ENCODE measurements around the gene SLC43A3. TPM values are rescaled to one million over a fixed set of nuclear protein-coding genes. Genes with fewer than 3 reads are reported as not detected.

Gene SLC43A3
- total RNA-seq, 1 experiment from 2014 or later: 21.4 TPM

DNA sequence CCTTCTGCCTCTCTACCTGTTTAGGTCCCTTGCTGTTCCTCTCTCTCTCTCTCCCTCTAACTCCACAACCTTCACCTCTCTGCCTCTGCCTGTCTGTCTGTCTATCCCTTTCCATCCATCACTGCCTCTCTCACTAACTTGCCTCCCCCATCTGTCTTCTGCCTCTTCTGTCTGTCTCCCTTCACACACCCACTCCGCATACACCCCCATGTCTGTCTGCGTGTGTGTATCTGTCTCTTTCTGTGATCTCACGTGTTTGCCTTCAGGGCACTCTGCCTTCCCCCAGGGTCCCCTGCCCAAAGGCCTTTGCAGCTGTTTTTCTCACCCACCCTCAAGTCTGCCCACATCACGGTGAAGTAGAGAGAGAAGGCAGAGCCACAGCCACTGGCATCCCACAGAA lies 41.4 kb upstream of the SLC43A3 start:
- Mint-ChIP-seq H3K4me3 (no peak overlapping the region), H3K27ac (no peak overlapping the region), H3K36me3 (ENCODE audit: insufficient read depth in 1 of 3, low read depth in 3 of 3) (peaks cover 7 to 27% (median 9%) of the 10 kb centered on the region in 3 experiments; a peak in 5 of 7 replicates), H3K27me3 (ENCODE audit: low read depth) (peaks cover 23% of the 10 kb centered on the region), H3K4me1 (peaks cover 28 to 39% of the 10 kb centered on the region in 2 experiments), H3K9me3 (no peaks in the 10 kb centered on the region)
- Histone ChIP-seq H4K8ac (replicated peaks; ENCODE audit: insufficient read length, low read depth, low read length) (no peak overlapping the region), H2BK12ac (ENCODE audit: insufficient read length, low read depth, low read length) (no peak overlapping the region), H3K18ac (ENCODE audit: insufficient read length, low read depth, low read length) (no peak overlapping the region), H3K9ac (ENCODE audit: extremely low read depth, insufficient read length, low read length) (no peak overlapping the region), H3K27me3 (ENCODE audit: insufficient read depth, low read length) (no peaks in the 10 kb centered on the region; the same call in 1 of the 2 replicates), H4K5ac (ENCODE audit: insufficient read length, low read depth, low read length) (no peak overlapping the region), H2BK15ac (ENCODE audit: low read depth, low read length) (no peak overlapping the region), H2BK20ac (ENCODE audit: low read depth, low read length, poor library complexity, severe bottlenecking) (no peak overlapping the region), H3K23ac (ENCODE audit: insufficient read length, low read depth, low read length) (no peak overlapping the region), H3K4me1 (ENCODE audit: insufficient read depth, low read length) (peaks cover 11% of the 10 kb centered on the region; the same call in 1 of the 2 replicates), H3T11ph (ENCODE audit: low read length) (no peak overlapping the region), H3K14ac (ENCODE audit: insufficient read depth, low read length) (peak overlapping the region; percentile 52; the same call in 1 of the 2 replicates), H3K9me3 (ENCODE audit: control insufficient read depth, low read depth, low read length) (no peaks in the 10 kb centered on the region), H4K20me1 (ENCODE audit: control insufficient read depth, insufficient read depth, insufficient read length) (no peaks in the 10 kb centered on the region), H2AFZ (ENCODE audit: low read length) (no peak overlapping the region), H2BK120ac (ENCODE audit: low read depth, low read length, poor library complexity, severe bottlenecking) (no peak overlapping the region), H3K4ac (ENCODE audit: low read depth, low read length) (no peak overlapping the region), H4K91ac (ENCODE audit: insufficient read length, low read depth, low read length) (no peak overlapping the region), H2AK5ac (ENCODE audit: insufficient read length, low read length) (no peak overlapping the region), H3K56ac (ENCODE audit: insufficient read length, low read depth, low read length) (no peak overlapping the region), H3K4me2 (ENCODE audit: insufficient read depth, insufficient read length, low read length) (no peak overlapping the region), H3K27ac (ENCODE audit: insufficient read length, low read depth, low read length) (no peak overlapping the region), H3K79me2 (ENCODE audit: insufficient read depth, low read length) (no peaks in the 10 kb centered on the region), H3K79me1 (ENCODE audit: insufficient read depth, low read depth, low read length, poor library complexity, severe bottlenecking) (no peaks in the 10 kb centered on the region), H2BK5ac (ENCODE audit: insufficient read length, low read length) (no peak overlapping the region), H3K23me2 (ENCODE audit: insufficient read length, low read depth, low read length, poor library complexity, severe bottlenecking) (no peaks in the 10 kb centered on the region)
- no CpG with 5 or more reads among the region's 4 CpGs for WGBS (ENCODE audit: extremely low coverage, insufficient read length, low lambda C conversion rate)
- no peak for DNase-seq
- TF ChIP-seq, protein P1, sequence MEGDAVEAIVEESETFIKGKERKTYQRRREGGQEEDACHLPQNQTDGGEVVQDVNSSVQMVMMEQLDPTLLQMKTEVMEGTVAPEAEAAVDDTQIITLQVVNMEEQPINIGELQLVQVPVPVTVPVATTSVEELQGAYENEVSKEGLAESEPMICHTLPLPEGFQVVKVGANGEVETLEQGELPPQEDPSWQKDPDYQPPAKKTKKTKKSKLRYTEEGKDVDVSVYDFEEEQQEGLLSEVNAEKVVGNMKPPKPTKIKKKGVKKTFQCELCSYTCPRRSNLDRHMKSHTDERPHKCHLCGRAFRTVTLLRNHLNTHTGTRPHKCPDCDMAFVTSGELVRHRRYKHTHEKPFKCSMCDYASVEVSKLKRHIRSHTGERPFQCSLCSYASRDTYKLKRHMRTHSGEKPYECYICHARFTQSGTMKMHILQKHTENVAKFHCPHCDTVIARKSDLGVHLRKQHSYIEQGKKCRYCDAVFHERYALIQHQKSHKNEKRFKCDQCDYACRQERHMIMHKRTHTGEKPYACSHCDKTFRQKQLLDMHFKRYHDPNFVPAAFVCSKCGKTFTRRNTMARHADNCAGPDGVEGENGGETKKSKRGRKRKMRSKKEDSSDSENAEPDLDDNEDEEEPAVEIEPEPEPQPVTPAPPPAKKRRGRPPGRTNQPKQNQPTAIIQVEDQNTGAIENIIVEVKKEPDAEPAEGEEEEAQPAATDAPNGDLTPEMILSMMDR (conservative IDR thresholded peaks at IDR 0.05): no peak

All from H9 (cell line).